22Rv1 (cell line): ENCODE results near the gene TSGA10.

Source experiments
- CTCF ChIP-seq: fragments of 450-650 bp; IDR thresholded peaks from 2 replicates; pipeline ENCODE4 v1.5.1; 2017; ENCODE audit warnings: mild to moderate bottlenecking
- ZFX ChIP-seq: fragments of 450-650 bp; IDR thresholded peaks from 2 replicates; pipeline ENCODE4 v1.6.1; 2017; ENCODE audit warnings: antibody characterized with exemption, borderline replicate concordance

GRCh38 chr2:99081891-99082290, 72.9 kb downstream of the TSGA10 start:
- TF ChIP-seq CTCF (no peak), ZFX (no peak)
